Neural progenitor cell (in vitro differentiated cells): ENCODE measurements around the gene CBX6.

Source experiments
- CTCF ChIP-seq: fragments of 200-600 bp; sonication (generic); IDR thresholded peaks from 2 replicates; pipeline ENCODE4 v1.5.1; 2017; ENCODE audit warnings: antibody characterized with exemption, mild to moderate bottlenecking
- EZH2phosphoT487 ChIP-seq: fragments of 200-600 bp; sonication (generic); IDR thresholded peaks from 2 replicates; pipeline ENCODE4 v1.6.1; 2017; ENCODE audit warnings: antibody characterized with exemption

DNA sequence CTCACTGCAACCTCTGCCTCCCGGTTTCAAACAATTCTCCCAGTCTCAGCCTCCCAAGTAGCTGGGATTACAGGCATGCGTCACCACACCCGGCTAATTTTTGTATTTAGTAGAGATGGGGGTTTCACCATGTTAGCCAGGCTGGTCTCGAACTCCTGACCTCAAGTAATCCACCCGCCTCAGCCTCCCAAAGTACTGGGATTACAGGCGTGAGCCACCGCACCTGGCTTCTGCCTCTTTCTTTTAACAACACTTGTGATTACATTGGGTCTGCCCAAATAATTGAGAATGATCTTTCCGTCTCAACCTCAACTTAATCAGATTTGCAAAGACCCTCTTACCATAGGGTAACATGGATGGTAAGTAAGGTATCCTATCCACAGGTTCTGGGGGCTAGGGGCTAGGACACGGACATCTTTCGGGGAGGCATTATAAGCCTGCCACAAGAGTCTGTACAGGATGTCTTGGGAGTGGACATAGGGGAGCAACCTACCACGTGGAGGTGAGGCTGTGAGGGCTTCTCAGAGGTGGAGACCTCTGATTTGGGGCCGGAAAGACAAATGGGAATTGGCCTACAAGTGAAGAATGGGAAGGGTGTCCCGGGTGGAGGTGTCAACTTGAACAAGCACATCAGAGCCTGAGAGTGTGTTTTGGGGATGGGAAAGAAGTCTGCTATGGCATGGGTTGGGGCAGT lies 2.7 kb upstream of the CBX6 start:
- TF ChIP-seq CTCF: no peak
- no peak for TF ChIP-seq EZH2phosphoT487
